Measurements from ENCODE around the gene LPP. TPM values are rescaled to one million over a fixed set of nuclear protein-coding genes. Genes with fewer than 3 reads are reported as not detected.
A peak's percentile ranks its signal among the peaks of the same experiment; 100 is the strongest.

The LPP gene
- total and polyA plus RNA-seq, 2 donors (not counting 1 experiment from before 2014, with no cell fraction given): 7.6 to 81.7 TPM

DNA sequence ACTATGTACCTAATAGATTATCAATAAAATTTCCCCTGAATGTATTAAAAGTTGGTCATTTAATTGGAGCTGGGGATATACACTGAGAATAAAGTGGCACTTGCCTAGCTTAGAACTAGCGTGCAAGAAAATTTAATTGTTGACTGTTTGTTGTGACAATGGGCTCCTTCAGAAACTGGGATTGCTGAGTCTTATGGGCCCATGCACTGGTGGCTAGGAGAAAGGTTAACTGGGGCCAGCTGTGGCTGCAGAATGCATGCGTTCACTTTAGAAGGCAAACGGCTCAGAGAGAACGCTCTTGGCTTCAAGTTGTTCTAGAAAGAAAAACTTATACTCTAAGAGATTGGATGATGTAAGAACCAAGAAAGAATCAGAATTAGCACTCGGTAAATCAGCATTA lies 18.7 kb upstream of the LPP start:
- Histone ChIP-seq H2AFZ (ENCODE audit: insufficient read depth, low read depth, low read length, poor library complexity, severe bottlenecking) (no peak overlapping the region), H4K20me1 (ENCODE audit: control insufficient read depth, insufficient read depth, low read length, poor library complexity, severe bottlenecking) (no peaks in the 10 kb centered on the region), H3K4me2 (replicated peaks; ENCODE audit: low read depth, low read length, poor library complexity, severe bottlenecking) (no peak overlapping the region), H3K4me1 (ENCODE audit: control insufficient read depth in 2 of 2, insufficient read depth in 2 of 2, low read length in 2 of 2) (peaks cover 8% of the 10 kb centered on the region in 2 donors), H3K36me3 (replicated peaks in 1 of 2; ENCODE audit: control extremely low read depth in 1 of 2, control insufficient read depth in 1 of 2, extremely low read depth in 1 of 2, insufficient read depth in 2 of 2, low read length in 1 of 2) (no peaks in the 10 kb centered on the region), H3K4me3 (ENCODE audit: control extremely low read depth in 1 of 5, extremely low read depth in 1 of 5, insufficient read depth in 1 of 5, low read depth in 2 of 5, low read length in 4 of 5) (no peak overlapping the region), H3K9ac (ENCODE audit: low read length) (no peak overlapping the region), H3K9me3 (ENCODE audit: control extremely low read depth in 1 of 3, control insufficient read depth in 2 of 3, insufficient read depth in 1 of 3, low read length in 2 of 3) (peaks cover 0 to 2% (median 0%) of the 10 kb centered on the region in 3 donors), H3K27me3 (replicated peaks in 1 of 4; ENCODE audit: control extremely low read depth in 1 of 4, control insufficient read depth in 3 of 4, insufficient read depth in 4 of 4, low read length in 3 of 4) (no peaks in the 10 kb centered on the region), H3K79me2 (ENCODE audit: control insufficient read depth, insufficient read depth, low read length) (no peaks in the 10 kb centered on the region), H3K27ac (ENCODE audit: low read length in 2 of 2) (no peak overlapping the region)
- no peak for TF ChIP-seq EZH2 (IDR thresholded peaks at IDR 0.05; ENCODE audit: borderline replicate concordance, insufficient read depth, low read depth, low read length, poor library complexity, severe bottlenecking)
- intact Hi-C loops (cut with micrococcal nuclease): no loop called here
- Mint-ChIP-seq H3K4me1 (peaks cover 19% of the 10 kb centered on the region), H3K9me3 (ENCODE audit: insufficient read depth) (no peaks in the 10 kb centered on the region), H3K27me3 (no peaks in the 10 kb centered on the region), H3K27ac (no peak overlapping the region), H3K4me3 (no peak overlapping the region)
- ChIA-PET CTCF (no interaction called here), POLR2A (no interaction called here)
- ATAC-seq (ENCODE audit: low read depth) (no peak), DNase-seq (no peak)
- 100% methylated on average over 1 of the region's 5 CpGs for WGBS (ENCODE audit: insufficient coverage)

DNA sequence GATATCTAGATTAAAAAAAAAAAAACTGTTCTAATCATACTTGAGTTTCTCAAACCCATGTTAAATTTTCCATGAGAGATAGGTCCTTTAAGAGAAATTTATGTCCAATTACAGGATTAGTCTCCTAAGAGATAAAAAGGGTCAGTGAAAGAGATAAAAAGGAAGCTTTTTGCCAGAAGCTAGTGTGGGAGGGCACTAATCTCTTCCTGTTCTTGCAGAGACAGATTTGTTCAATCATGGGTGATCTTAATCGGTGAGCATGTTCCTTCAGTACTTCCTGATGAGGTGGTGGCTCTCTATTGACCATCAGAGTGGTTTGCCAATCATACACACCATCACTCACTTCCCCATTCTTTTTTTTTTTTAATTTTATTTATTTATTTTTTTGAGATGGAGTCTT lies 16.9 kb upstream of the LPP start:
- H3K27me3 ChIP-seq (replicated peaks in 1 of 4; ENCODE audit: control extremely low read depth in 1 of 4, control insufficient read depth in 3 of 4, insufficient read depth in 4 of 4, low read length in 3 of 4): no peaks in the 10 kb centered on the region
- ATAC-seq (ENCODE audit: low read depth) (peak; percentile 39), DNase-seq (peak; percentile 31)
- CTCF ChIA-PET: interaction anchor here (1.1 to 1.2 kb wide), 2 partner anchors 25 to 396 kb away, joined by 3 to 5 read pairs; no protein-coding TSS in a partner anchor
- peak overlapping the region; percentile 7 for H3K4me2 ChIP-seq (replicated peaks; ENCODE audit: low read depth, low read length, poor library complexity, severe bottlenecking)
- no peaks in the 10 kb centered on the region for H3K79me2 ChIP-seq (ENCODE audit: control insufficient read depth, insufficient read depth, low read length)
- H3K4me1 ChIP-seq (ENCODE audit: control insufficient read depth in 2 of 2, insufficient read depth in 2 of 2, low read length in 2 of 2): peaks cover 8% of the 10 kb centered on the region in 2 donors
- POLR2A ChIA-PET: no interaction called here
- H4K20me1 ChIP-seq (ENCODE audit: control insufficient read depth, insufficient read depth, low read length, poor library complexity, severe bottlenecking): no peaks in the 10 kb centered on the region
- no peak overlapping the region for H3K27ac ChIP-seq (ENCODE audit: low read length in 2 of 2)
- no peaks in the 10 kb centered on the region for H3K27me3 Mint-ChIP-seq
- intact Hi-C loops (cut with micrococcal nuclease): no loop called here
- TF ChIP-seq, protein P1, sequence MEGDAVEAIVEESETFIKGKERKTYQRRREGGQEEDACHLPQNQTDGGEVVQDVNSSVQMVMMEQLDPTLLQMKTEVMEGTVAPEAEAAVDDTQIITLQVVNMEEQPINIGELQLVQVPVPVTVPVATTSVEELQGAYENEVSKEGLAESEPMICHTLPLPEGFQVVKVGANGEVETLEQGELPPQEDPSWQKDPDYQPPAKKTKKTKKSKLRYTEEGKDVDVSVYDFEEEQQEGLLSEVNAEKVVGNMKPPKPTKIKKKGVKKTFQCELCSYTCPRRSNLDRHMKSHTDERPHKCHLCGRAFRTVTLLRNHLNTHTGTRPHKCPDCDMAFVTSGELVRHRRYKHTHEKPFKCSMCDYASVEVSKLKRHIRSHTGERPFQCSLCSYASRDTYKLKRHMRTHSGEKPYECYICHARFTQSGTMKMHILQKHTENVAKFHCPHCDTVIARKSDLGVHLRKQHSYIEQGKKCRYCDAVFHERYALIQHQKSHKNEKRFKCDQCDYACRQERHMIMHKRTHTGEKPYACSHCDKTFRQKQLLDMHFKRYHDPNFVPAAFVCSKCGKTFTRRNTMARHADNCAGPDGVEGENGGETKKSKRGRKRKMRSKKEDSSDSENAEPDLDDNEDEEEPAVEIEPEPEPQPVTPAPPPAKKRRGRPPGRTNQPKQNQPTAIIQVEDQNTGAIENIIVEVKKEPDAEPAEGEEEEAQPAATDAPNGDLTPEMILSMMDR (IDR thresholded peaks at IDR 0.05): no peak
- TF ChIP-seq EZH2 (IDR thresholded peaks at IDR 0.05; ENCODE audit: borderline replicate concordance, insufficient read depth, low read depth, low read length, poor library complexity, severe bottlenecking): no peak
- H2AFZ ChIP-seq (ENCODE audit: insufficient read depth, low read depth, low read length, poor library complexity, severe bottlenecking): no peak overlapping the region
- peaks cover 19% of the 10 kb centered on the region for H3K4me1 Mint-ChIP-seq
- no CpG with 5 or more reads among the region's 1 CpG for WGBS (ENCODE audit: insufficient coverage)
- H3K4me3 Mint-ChIP-seq: no peak overlapping the region
- no peak overlapping the region for H3K27ac Mint-ChIP-seq
- no peaks in the 10 kb centered on the region for H3K36me3 ChIP-seq (replicated peaks in 1 of 2; ENCODE audit: control extremely low read depth in 1 of 2, control insufficient read depth in 1 of 2, extremely low read depth in 1 of 2, insufficient read depth in 2 of 2, low read length in 1 of 2)
- H3K9me3 ChIP-seq (ENCODE audit: control extremely low read depth in 1 of 3, control insufficient read depth in 2 of 3, insufficient read depth in 1 of 3, low read length in 2 of 3): peaks cover 0 to 2% (median 0%) of the 10 kb centered on the region in 3 donors
- H3K9me3 Mint-ChIP-seq (ENCODE audit: insufficient read depth): no peaks in the 10 kb centered on the region
- no peak overlapping the region for H3K9ac ChIP-seq (ENCODE audit: low read length)
- H3K4me3 ChIP-seq (ENCODE audit: control extremely low read depth in 1 of 5, extremely low read depth in 1 of 5, insufficient read depth in 1 of 5, low read depth in 2 of 5, low read length in 4 of 5): no peak overlapping the region
